HG02588 (cell line): ENCODE measurements around the gene LRRC32.
"Not testable (repeated sequence)": the region's sequence is repeated elsewhere in the genome, so short reads cannot be mapped to it uniquely, and the experiment has no call there.

ENCODE experiments used
- ATAC-seq: cut with Tn5 transposase; IDR thresholded peaks from one replicate; pipeline ENCODE4 v1.9.1; 2021; ENCODE audit warnings: mild to moderate bottlenecking, moderate library complexity; ENCODE audit not compliant: unreplicated experiment

The LRRC32 gene

DNA sequence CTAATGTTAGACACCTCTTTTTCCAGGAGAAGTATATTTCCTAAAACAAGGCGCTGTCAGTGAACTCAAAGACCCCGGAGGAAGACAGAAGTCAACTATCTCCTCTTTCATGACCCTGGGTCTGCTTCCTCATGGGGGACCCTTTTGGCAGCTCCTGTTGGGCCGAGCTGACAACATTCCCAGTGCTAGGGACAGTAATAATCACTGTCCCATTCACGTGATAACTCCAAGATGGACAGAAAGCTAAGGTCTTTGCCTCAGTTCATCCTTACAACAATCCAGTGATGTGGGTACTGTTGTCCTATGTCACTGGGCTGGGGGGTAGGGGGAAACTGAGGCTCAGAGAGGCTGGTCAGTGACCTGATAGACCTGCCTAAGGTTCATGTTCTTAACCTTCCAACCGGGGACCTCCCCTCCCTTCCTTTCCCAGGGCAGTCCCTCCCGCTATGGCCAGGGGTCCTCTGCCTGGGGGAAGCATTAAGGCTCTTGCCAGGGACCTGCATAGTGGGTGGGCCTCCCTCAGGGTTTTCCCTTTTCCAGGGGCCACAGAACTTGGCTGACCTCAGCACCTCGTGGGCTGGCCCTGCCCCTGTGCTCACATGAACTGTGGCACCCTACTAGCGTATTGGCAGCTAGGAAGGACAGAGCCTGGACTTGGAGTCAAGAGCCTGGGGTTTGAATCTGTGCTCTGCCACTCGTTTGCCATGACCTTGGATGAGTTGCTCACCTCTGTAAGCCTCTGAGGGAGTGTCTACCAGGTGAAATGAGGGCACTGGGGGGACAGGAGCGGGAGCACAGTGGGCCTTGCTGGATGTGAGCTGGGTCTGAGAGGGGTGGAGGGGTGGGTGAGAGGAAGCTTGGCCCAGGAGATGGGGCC lies 53.6 kb downstream of the LRRC32 start:
- no peak for ATAC-seq

DNA sequence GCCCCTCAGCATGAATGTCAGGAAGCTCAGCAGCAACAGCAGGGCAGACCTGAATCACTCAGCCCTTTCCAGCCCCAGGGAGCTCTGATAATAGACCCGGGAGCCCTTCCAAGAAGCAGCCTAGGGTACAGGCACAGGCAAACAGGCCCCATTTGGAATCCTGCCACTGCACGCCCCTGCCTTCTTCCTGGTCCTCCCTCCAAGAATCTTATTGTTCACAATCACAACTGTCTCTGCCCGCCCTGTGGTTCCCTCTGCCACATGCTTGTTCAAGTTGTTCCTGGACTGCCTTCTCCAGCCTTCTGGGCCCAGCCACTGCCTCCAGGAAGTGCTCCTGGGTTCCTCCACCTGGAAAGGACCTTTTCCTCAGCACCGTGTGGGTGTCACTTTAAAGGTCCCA lies 54.6 kb downstream of the LRRC32 start:
- no peak for ATAC-seq

DNA sequence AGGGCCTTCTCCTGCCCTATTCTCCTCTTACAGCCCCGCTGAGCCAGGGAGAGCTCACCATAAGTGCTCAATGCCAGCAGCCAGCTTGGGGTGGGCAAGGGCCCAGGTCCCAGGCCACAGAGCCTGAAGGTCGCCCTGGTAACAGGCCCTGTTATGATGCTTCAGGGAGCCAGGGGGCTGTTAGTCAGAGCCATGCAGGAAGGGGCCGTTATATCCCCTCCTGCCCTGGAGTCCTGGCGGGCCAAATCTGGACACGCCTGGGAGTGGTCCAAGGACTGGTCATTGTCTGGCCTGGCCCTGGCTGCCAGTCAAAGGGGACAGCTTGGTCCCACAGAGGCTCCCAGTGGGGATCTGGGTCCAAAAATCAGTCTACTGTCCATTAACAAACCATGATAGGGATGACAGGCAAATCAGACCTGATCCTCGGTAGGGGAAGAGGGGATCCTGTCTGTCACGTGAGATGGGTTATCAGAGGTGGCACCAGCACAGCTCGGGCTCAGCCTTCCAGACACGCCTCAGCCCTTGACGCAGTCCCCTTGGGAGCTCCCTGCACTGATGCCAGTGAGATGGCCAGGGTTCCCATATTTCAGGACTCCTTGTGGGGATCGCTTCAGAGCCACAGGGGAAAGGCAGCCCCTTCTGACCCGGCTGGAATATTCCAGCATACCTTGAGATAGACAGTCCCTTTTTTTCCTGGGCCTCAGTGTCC lies 55.9 kb downstream of the LRRC32 start:
- ATAC-seq, result no peak

DNA sequence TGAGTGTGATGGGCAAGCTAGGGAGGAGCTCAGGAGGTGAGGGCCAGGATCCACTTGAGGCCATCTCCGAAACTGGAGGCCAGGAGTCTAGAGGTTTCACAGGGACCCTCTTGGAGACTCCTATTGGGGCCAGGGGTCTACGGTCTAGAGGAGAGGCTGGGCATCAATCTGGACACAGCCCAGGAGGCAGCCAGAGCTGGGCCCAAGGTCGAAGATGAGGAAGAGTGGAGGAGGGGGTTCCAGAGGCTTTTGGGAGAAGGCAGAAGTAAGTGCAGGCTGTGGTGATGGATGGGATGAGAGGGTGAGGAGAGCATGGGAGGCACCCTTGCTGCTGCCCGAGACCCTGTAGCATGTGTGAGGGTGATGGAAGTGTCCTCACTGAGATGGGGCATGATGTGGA lies 56.6 kb downstream of the LRRC32 start:
- ATAC-seq, result no peak

DNA sequence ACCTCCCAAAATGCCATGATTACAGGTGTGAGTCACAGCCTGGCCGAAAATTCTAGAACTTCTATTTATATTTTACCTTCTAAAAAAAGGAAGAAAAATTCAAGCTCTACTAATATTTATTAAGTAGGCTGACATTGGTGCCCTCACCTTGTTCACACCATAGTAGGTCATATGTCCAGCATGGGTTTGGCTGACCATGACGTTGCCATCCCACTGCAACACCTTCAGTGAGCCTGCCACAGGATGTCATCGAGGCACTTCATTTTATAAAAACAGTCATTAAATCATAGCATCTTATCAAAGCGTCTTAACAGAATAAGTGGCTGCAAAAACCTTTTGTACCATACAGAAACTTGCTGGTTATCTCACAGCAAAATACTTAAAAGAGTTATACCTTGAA lies 58.3 kb downstream of the LRRC32 start:
- no peak for ATAC-seq

DNA sequence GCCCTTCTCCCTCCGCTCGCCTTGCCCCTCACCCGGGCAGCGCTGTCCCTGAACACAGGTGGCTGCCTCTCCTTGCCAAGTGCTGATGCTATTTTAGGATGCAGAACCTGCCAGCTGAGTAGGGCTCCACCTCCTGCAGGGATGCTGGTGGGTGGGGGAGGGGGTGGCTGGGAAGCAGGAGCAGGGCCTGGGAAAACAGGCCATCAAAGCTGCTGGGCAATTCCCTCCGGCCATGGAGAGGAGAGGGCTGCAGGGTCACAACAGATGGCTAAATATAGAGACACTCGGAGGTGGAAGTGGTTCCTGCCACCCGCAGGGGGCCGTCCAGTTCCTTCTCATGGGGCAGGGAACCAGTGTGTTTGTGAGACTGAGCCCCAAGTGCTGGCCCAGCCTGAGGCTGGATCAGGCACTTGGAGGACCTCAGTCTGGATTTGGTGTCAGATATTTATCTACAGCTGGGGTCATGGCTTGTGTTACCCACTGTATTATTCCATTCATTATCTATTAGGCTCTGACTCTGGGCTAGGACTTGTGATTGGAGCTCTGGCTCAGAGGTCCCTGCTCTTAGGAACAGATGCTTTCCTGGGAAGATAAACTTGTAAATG lies 59.6 kb downstream of the LRRC32 start:
- ATAC-seq, result no peak

DNA sequence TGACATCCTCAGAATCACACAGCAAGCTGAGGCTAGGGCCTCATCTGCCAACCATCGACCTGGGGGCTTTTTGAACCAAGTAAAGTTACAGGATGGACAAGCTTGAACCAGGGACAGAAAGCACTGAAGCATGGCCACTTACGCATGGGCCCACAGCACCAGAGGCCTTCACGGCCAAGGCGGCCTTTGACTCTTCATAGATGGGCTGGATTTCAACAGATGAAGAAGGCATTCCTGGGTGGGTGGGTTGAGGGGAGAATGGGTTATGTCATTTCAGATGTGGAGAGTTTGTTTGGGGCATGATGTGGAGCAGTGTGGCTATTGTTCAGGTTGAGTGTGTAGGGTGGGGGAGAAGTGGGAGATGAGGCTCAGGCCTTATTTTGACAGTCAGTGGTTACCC lies 60.2 kb downstream of the LRRC32 start:
- ATAC-seq, result no peak

DNA sequence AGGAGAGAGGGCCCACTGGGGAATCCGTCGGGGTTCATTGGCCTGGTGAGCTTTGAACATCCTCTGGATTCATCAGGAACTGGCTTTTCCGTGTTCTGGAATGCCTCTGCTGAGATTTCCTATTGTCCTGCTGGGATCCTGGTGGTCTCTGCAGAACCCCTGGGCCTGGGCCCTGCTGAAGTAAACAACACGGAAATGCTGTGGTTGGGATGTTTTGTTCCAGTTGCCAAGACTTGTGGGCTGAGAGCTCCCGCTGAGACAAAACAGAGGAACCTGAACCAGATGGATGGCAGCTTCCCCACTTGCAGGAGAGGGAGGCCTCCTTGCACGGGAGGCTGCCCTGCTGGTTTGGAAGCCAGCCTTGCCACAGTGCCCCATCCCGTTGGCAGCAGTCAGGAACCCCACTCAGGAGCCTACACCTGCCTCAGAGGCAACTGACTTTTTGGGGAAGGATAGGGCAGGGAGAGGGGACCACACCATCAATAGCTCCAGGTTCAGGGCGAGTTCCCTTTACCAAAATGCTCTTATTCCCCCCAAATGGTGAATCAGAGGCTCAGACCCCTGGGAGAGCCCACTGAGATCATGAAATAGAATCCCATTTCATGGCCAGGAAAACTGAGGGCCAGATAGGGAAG lies 60.7 kb downstream of the LRRC32 start:
- ATAC-seq, result no peak

DNA sequence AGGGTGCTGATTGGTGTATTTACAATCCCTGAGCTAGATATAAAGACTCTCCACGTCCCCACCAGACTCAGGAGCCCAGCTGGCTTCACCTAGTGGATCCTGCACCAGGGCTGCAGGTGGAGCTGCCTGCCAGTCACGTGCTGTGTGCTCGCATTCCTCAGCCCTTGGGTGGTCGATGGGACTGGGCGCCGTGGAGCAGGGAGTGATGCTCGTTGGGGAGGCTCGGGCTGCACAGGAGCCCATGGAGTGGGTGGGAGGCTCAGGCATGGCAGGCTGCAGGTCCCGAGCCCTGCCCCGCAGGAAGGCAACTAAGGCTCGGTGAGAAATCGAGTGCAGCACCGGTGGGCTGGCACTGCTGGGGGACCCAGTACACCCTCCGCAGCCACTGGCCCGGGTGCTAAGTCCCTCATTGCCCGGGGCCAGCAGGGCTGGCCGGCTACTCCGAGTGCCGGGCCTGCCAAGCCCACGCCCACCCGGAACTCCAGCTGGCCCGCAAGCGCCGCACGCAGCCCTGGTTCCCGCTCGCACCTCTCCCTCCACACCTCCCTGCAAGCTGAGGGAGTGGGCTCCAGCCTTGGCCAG lies 61.6 kb downstream of the LRRC32 start:
- ATAC-seq, result not testable (repeated sequence)

DNA sequence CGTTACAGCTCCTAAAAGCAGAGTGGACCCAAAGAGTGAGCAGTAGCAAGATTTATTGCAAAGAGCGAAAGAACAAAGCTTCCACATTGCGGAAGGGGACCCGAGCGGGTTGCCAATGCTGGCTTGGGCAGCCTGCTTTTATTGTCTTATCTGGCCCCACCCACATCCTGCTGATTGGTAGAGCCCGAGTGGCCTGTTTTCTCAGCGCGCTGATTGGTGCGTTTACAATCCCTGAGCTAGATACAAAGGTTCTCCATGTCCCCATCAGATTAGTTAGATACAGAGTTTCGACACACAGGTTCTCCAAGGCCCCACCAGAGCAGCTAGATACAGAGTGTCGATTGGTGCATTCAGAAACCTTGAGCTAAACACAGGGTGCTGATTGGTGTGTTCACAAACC lies 62.3 kb downstream of the LRRC32 start:
- not testable (repeated sequence) for ATAC-seq
